Measurements from ENCODE around the gene SMARCB1. TPM values are rescaled to one million over a fixed set of nuclear protein-coding genes. Genes with fewer than 3 reads are reported as not detected.

SMARCB1 gene
- total and polyA plus RNA-seq, 2 experiments from 2014 or later = 114 to 132 TPM

DNA sequence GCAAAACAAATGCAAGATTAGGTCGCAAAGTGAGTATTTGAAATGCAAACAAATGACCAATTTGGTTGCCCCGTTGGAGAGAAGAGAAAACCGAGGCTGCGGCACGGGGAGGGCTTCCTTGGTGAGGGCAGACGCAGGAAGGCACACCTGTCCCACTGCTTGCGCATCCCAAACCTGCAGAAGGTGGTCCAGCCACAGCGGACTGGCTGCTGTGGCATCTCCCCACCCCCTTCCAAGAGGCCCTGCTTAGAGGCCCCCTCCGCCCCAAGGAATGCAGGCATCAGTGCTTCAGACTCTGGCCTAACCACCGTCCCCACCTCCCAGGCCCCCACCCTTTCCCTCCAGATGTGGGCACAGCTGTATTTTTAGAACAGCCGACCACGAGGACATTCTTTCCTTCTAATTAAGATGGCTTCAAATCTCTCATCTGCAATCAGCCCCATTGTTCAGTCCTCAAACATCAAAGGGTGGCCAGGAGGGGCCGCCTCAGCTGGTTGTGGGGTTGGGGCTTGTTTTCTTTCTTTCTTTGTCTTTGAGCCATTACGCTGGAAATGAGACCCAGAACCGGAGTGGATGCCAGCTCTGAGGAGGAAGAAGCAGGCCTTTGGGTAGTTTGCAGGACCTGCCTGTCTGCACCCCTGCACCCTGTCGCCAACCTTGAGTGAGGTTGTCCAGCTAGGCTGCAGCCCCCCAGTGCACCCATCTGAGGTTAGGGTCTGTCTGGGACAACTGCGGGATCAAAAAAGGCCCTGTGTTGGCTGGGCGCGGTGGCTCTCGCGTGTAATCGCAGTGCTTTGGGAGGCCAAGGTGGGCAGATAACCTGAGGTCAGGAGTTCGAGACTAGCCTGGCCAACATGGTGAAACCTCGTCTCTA is 61.5 kb downstream of the SMARCB1 start:
- H2AFZ ChIP-seq = no peak overlapping the region; the same call in none of the 2 replicates
- H3K4me3 ChIP-seq = peak overlapping the region; percentile 35; the same call in 1 of the 2 replicates
- no peaks in the 10 kb centered on the region for H4K20me1 ChIP-seq (replicated peaks; ENCODE audit: insufficient read depth)
- H3K27me3 Mint-ChIP-seq (ENCODE audit: insufficient read depth, low read depth, poor library complexity) = peaks cover 32% of the 10 kb centered on the region
- no peaks in the 10 kb centered on the region for H3K36me3 Mint-ChIP-seq (ENCODE audit: low read depth)
- peak; percentile 22 for ATAC-seq
- 0 out of 2 replicates have a peak overlapping the region, but pooled peaks have one; percentile 45 for H3K27ac ChIP-seq (ENCODE audit: low read depth)
- TF ChIP-seq NANOG (IDR thresholded peaks at IDR 0.05; ENCODE audit: borderline replicate concordance) (no peak), STAT1 (IDR thresholded peaks at IDR 0.05; ENCODE audit: unreplicated experiment) (no peak), CREB1 (CRISPR knock-in tag; IDR thresholded peaks at IDR 0.05; ENCODE audit: low read depth) (no peak), JUNB (IDR thresholded peaks at IDR 0.05; ENCODE audit: unreplicated experiment) (no peak), ZNF114 (CRISPR knock-in tag; IDR thresholded peaks at IDR 0.05) (no peak), EZH2 (IDR thresholded peaks at IDR 0.05; ENCODE audit: low read depth, unreplicated experiment) (no peak)
- TF ChIP-seq, protein P1, sequence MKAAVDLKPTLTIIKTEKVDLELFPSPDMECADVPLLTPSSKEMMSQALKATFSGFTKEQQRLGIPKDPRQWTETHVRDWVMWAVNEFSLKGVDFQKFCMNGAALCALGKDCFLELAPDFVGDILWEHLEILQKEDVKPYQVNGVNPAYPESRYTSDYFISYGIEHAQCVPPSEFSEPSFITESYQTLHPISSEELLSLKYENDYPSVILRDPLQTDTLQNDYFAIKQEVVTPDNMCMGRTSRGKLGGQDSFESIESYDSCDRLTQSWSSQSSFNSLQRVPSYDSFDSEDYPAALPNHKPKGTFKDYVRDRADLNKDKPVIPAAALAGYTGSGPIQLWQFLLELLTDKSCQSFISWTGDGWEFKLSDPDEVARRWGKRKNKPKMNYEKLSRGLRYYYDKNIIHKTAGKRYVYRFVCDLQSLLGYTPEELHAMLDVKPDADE (IDR thresholded peaks at IDR 0.05) = no peak
- TF ChIP-seq, protein P2, sequence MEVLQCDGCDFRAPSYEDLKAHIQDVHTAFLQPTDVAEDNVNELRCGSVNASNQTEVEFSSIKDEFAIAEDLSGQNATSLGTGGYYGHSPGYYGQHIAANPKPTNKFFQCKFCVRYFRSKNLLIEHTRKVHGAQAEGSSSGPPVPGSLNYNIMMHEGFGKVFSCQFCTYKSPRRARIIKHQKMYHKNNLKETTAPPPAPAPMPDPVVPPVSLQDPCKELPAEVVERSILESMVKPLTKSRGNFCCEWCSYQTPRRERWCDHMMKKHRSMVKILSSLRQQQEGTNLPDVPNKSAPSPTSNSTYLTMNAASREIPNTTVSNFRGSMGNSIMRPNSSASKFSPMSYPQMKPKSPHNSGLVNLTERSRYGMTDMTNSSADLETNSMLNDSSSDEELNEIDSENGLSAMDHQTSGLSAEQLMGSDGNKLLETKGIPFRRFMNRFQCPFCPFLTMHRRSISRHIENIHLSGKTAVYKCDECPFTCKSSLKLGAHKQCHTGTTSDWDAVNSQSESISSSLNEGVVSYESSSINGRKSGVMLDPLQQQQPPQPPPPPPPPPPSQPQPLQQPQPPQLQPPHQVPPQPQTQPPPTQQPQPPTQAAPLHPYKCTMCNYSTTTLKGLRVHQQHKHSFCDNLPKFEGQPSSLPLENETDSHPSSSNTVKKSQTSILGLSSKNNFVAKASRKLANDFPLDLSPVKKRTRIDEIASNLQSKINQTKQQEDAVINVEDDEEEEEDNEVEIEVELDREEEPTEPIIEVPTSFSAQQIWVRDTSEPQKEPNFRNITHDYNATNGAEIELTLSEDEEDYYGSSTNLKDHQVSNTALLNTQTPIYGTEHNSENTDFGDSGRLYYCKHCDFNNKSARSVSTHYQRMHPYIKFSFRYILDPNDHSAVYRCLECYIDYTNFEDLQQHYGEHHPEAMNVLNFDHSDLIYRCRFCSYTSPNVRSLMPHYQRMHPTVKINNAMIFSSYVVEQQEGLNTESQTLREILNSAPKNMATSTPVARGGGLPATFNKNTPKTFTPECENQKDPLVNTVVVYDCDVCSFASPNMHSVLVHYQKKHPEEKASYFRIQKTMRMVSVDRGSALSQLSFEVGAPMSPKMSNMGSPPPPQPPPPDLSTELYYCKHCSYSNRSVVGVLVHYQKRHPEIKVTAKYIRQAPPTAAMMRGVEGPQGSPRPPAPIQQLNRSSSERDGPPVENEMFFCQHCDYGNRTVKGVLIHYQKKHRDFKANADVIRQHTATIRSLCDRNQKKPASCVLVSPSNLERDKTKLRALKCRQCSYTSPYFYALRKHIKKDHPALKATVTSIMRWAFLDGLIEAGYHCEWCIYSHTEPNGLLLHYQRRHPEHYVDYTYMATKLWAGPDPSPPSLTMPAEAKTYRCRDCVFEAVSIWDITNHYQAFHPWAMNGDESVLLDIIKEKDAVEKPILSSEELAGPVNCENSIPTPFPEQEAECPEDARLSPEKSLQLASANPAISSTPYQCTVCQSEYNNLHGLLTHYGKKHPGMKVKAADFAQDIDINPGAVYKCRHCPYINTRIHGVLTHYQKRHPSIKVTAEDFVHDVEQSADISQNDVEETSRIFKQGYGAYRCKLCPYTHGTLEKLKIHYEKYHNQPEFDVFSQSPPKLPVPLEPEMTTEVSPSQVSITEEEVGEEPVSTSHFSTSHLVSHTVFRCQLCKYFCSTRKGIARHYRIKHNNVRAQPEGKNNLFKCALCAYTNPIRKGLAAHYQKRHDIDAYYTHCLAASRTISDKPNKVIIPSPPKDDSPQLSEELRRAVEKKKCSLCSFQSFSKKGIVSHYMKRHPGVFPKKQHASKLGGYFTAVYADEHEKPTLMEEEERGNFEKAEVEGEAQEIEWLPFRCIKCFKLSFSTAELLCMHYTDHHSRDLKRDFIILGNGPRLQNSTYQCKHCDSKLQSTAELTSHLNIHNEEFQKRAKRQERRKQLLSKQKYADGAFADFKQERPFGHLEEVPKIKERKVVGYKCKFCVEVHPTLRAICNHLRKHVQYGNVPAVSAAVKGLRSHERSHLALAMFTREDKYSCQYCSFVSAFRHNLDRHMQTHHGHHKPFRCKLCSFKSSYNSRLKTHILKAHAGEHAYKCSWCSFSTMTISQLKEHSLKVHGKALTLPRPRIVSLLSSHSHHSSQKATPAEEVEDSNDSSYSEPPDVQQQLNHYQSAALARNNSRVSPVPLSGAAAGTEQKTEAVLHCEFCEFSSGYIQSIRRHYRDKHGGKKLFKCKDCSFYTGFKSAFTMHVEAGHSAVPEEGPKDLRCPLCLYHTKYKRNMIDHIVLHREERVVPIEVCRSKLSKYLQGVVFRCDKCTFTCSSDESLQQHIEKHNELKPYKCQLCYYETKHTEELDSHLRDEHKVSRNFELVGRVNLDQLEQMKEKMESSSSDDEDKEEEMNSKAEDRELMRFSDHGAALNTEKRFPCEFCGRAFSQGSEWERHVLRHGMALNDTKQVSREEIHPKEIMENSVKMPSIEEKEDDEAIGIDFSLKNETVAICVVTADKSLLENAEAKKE (CRISPR knock-in tag; IDR thresholded peaks at IDR 0.05) = no peak
- TF ChIP-seq, protein P3, sequence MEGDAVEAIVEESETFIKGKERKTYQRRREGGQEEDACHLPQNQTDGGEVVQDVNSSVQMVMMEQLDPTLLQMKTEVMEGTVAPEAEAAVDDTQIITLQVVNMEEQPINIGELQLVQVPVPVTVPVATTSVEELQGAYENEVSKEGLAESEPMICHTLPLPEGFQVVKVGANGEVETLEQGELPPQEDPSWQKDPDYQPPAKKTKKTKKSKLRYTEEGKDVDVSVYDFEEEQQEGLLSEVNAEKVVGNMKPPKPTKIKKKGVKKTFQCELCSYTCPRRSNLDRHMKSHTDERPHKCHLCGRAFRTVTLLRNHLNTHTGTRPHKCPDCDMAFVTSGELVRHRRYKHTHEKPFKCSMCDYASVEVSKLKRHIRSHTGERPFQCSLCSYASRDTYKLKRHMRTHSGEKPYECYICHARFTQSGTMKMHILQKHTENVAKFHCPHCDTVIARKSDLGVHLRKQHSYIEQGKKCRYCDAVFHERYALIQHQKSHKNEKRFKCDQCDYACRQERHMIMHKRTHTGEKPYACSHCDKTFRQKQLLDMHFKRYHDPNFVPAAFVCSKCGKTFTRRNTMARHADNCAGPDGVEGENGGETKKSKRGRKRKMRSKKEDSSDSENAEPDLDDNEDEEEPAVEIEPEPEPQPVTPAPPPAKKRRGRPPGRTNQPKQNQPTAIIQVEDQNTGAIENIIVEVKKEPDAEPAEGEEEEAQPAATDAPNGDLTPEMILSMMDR (conservative IDR thresholded peaks at IDR 0.05; ENCODE audit: low read depth in 2 of 2) = no peak
- TF ChIP-seq, protein P4, sequence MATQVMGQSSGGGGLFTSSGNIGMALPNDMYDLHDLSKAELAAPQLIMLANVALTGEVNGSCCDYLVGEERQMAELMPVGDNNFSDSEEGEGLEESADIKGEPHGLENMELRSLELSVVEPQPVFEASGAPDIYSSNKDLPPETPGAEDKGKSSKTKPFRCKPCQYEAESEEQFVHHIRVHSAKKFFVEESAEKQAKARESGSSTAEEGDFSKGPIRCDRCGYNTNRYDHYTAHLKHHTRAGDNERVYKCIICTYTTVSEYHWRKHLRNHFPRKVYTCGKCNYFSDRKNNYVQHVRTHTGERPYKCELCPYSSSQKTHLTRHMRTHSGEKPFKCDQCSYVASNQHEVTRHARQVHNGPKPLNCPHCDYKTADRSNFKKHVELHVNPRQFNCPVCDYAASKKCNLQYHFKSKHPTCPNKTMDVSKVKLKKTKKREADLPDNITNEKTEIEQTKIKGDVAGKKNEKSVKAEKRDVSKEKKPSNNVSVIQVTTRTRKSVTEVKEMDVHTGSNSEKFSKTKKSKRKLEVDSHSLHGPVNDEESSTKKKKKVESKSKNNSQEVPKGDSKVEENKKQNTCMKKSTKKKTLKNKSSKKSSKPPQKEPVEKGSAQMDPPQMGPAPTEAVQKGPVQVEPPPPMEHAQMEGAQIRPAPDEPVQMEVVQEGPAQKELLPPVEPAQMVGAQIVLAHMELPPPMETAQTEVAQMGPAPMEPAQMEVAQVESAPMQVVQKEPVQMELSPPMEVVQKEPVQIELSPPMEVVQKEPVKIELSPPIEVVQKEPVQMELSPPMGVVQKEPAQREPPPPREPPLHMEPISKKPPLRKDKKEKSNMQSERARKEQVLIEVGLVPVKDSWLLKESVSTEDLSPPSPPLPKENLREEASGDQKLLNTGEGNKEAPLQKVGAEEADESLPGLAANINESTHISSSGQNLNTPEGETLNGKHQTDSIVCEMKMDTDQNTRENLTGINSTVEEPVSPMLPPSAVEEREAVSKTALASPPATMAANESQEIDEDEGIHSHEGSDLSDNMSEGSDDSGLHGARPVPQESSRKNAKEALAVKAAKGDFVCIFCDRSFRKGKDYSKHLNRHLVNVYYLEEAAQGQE (IDR thresholded peaks at IDR 0.05; ENCODE audit: unreplicated experiment) = no peak
- H3K79me2 ChIP-seq (replicated peaks; ENCODE audit: insufficient read depth) = no peaks in the 10 kb centered on the region
- H3K27ac Mint-ChIP-seq = no peak overlapping the region
- peaks cover 32% of the 10 kb centered on the region for H3K4me1 Mint-ChIP-seq
- H3F3A ChIP-seq (replicated peaks; ENCODE audit: low read depth) = peaks cover 15% of the 10 kb centered on the region; the same call in 1 of the 2 replicates
- H3K9me3 Mint-ChIP-seq = no peaks in the 10 kb centered on the region
- H3K4me1 ChIP-seq (ENCODE audit: insufficient read depth) = peaks cover 24% of the 10 kb centered on the region
- peak overlapping the region; percentile 67 for H3K4me2 ChIP-seq
- no peaks in the 10 kb centered on the region for H3K9me2 ChIP-seq (ENCODE audit: insufficient read depth)
- no peaks in the 10 kb centered on the region for H3K36me3 ChIP-seq (ENCODE audit: insufficient read depth)
- H3K27me3 ChIP-seq (ENCODE audit: insufficient read depth) = no peaks in the 10 kb centered on the region
- DNase-seq (ENCODE audit: low spot score) = peak; percentile 66
- 0 out of 3 replicates have a peak overlapping the region, but pooled peaks have one; percentile 26 for H3K4me3 Mint-ChIP-seq

Measured in GM23338 (cell line).